ENCODE results near the gene ZDBF2. TPM values are rescaled to one million over a fixed set of nuclear protein-coding genes. Genes with fewer than 3 reads are reported as not detected.
"Not testable (repeated sequence)": the region's sequence is repeated elsewhere in the genome, so short reads cannot be mapped to it uniquely, and the experiment has no call there.

ZDBF2 gene
- total and polyA plus RNA-seq, 5 experiments from 2014 or later, result 2.7 to 15.8 (median 5.2) TPM

GRCh38 chr2:206343816-206344215 lies 69.4 kb downstream of the ZDBF2 start:
- H3K9me3 Mint-ChIP-seq, result peaks cover 0 to 9% (median 2%) of the 10 kb centered on the region in 9 donors
- no peak overlapping the region for H3K27ac Mint-ChIP-seq
- H3K4me1 Mint-ChIP-seq, result no peaks in the 10 kb centered on the region
- DNase-seq (no peak), ATAC-seq (no peak)
- peaks cover 0 to 5% (median 0%) of the 10 kb centered on the region in 3 donors for H3K36me3 Mint-ChIP-seq
- POLR2A ChIA-PET, result no interaction called here
- H3K4me3 Mint-ChIP-seq, result no peak overlapping the region
- H3K27me3 Mint-ChIP-seq, result peaks cover 4 to 33% (median 12%) of the 10 kb centered on the region in 5 donors

GRCh38 chr2:206345606-206346005 lies 71.1 kb downstream of the ZDBF2 start:
- POLR2A ChIA-PET, result no interaction called here
- peaks cover 0 to 21% (median 5%) of the 10 kb centered on the region in 9 donors for H3K9me3 Mint-ChIP-seq
- DNase-seq, result no peak
- peaks cover 0 to 10% (median 0%) of the 10 kb centered on the region in 3 donors for H3K36me3 Mint-ChIP-seq
- ATAC-seq, result no peak
- no peak overlapping the region for H3K27ac Mint-ChIP-seq
- no peaks in the 10 kb centered on the region for H3K4me1 Mint-ChIP-seq
- H3K27me3 Mint-ChIP-seq, result peaks cover 4 to 33% (median 12%) of the 10 kb centered on the region in 5 donors
- H3K4me3 Mint-ChIP-seq, result no peak overlapping the region

GRCh38 chr2:206349375-206349774 lies 74.9 kb downstream of the ZDBF2 start:
- ATAC-seq (no peak), DNase-seq (no peak)
- Mint-ChIP-seq H3K27me3 (peaks cover 2 to 18% (median 5%) of the 10 kb centered on the region in 5 donors), H3K4me1 (no peaks in the 10 kb centered on the region), H3K27ac (no peak overlapping the region), H3K9me3 (peaks cover 0 to 17% (median 5%) of the 10 kb centered on the region in 9 donors), H3K4me3 (no peak overlapping the region), H3K36me3 (peaks cover 0 to 10% (median 0%) of the 10 kb centered on the region in 3 donors)
- POLR2A ChIA-PET, result no interaction called here

- H3K4me1 Mint-ChIP-seq, result no peaks in the 10 kb centered on the region
- no peak for ATAC-seq
- peaks cover 0 to 6% (median 0%) of the 10 kb centered on the region in 3 donors for H3K36me3 Mint-ChIP-seq
- no peak for DNase-seq
- H3K9me3 Mint-ChIP-seq, result peaks cover 0 to 17% (median 5%) of the 10 kb centered on the region in 9 donors
- no peak overlapping the region for H3K4me3 Mint-ChIP-seq
- POLR2A ChIA-PET, result no interaction called here
- no peak overlapping the region for H3K27ac Mint-ChIP-seq
- peaks cover 0 to 9% (median 4%) of the 10 kb centered on the region in 5 donors for H3K27me3 Mint-ChIP-seq
These were observed 78.1 kb downstream of the ZDBF2 start for GRCh38 chr2:206352571-206352970.

- peaks cover 0 to 6% (median 0%) of the 10 kb centered on the region in 3 donors for H3K36me3 Mint-ChIP-seq
- no peaks in the 10 kb centered on the region for H3K4me1 Mint-ChIP-seq
- POLR2A ChIA-PET, result no interaction called here
- H3K27ac Mint-ChIP-seq, result no peak overlapping the region
- peaks cover 0 to 3% (median under 1%) of the 10 kb centered on the region in 5 donors for H3K27me3 Mint-ChIP-seq
- no peak overlapping the region for H3K4me3 Mint-ChIP-seq
- DNase-seq, result no peak
- no peak for ATAC-seq
- H3K9me3 Mint-ChIP-seq, result peaks cover 0 to 23% (median 9%) of the 10 kb centered on the region in 9 donors
These were observed 79.2 kb downstream of the ZDBF2 start for GRCh38 chr2:206353685-206354084.

GRCh38 chr2:206354129-206354528 lies 79.7 kb downstream of the ZDBF2 start:
- Mint-ChIP-seq H3K27me3 (peaks cover 0 to 2% (median 0%) of the 10 kb centered on the region in 5 donors), H3K27ac (no peak overlapping the region), H3K9me3 (peaks cover 0 to 23% (median 9%) of the 10 kb centered on the region in 9 donors), H3K36me3 (peaks cover 0 to 6% (median 0%) of the 10 kb centered on the region in 3 donors), H3K4me1 (no peaks in the 10 kb centered on the region), H3K4me3 (no peak overlapping the region)
- DNase-seq (no peak), ATAC-seq (no peak)
- POLR2A ChIA-PET, result no interaction called here

- H3K4me1 Mint-ChIP-seq, result not testable (repeated sequence)
These were observed 82.4 kb downstream of the ZDBF2 start for GRCh38 chr2:206356840-206357239.

GRCh38 chr2:206360840-206361239 lies 86.4 kb downstream of the ZDBF2 start:
- H3K4me1 Mint-ChIP-seq, POLR2A ChIA-PET, ATAC-seq, H3K36me3 Mint-ChIP-seq, H3K27ac Mint-ChIP-seq, H3K4me3 Mint-ChIP-seq, DNase-seq, H3K27me3 Mint-ChIP-seq: not testable (repeated sequence)
- peaks cover 0 to 14% (median 3%) of the 10 kb centered on the region in 9 donors for H3K9me3 Mint-ChIP-seq

More at GRCh38 chr2:206356840-206357239, 82.4 kb downstream of the ZDBF2 start:
- H3K27ac Mint-ChIP-seq, H3K27me3 Mint-ChIP-seq, H3K4me3 Mint-ChIP-seq, ATAC-seq, POLR2A ChIA-PET, DNase-seq, H3K36me3 Mint-ChIP-seq: not testable (repeated sequence)
- H3K9me3 Mint-ChIP-seq, result peaks cover 0 to 14% (median 3%) of the 10 kb centered on the region in 9 donors

- Mint-ChIP-seq H3K36me3 (no peaks in the 10 kb centered on the region), H3K27ac (no peak overlapping the region), H3K9me3 (peaks cover 0 to 14% (median 3%) of the 10 kb centered on the region in 9 donors), H3K4me1 (no peaks in the 10 kb centered on the region), H3K27me3 (peaks cover 0 to 4% (median 2%) of the 10 kb centered on the region in 5 donors), H3K4me3 (no peak overlapping the region)
- no peak for DNase-seq
- no peak for ATAC-seq
- POLR2A ChIA-PET, result no interaction called here
These were observed 87.1 kb downstream of the ZDBF2 start for GRCh38 chr2:206361407-206362045.

Other genes starting within 250 kb of the ZDBF2 start
- 10 to 100 TPM; 35.6 to 38.7 TPM for gene INO80D, start 188.5 kb upstream of the ZDBF2 start, total RNA-seq
- 10 to 100 TPM in 2 of 3 donors, 1 to 10 TPM in 1; 9.4 to 13.1 (median 11.6) TPM for gene INO80D, start 188.5 kb upstream of the ZDBF2 start, polyA plus RNA-seq
- 10 to 100 TPM; 65.5 to 69.9 TPM for gene NDUFS1, start 115.2 kb upstream of the ZDBF2 start, total RNA-seq
- 10 to 100 TPM; 34.3 to 45.9 (median 45.3) TPM for gene NDUFS1, start 115.2 kb upstream of the ZDBF2 start, polyA plus RNA-seq
- gene EEF1B2, start 114.8 kb upstream of the ZDBF2 start, total RNA-seq, result 1,000 to 10,000 TPM; 1,094 to 1,110 TPM
- gene EEF1B2, start 114.8 kb upstream of the ZDBF2 start, polyA plus RNA-seq, result 1,000 to 10,000 TPM; 1,324 to 1,693 (median 1,438) TPM
- under 1 TPM in 1 of 2 experiments, not detected in 1; 0.30 TPM for gene ADAM23, start 168.9 kb downstream of the ZDBF2 start, total RNA-seq
- gene ADAM23, start 168.9 kb downstream of the ZDBF2 start, polyA plus RNA-seq, result under 1 TPM in 1 of 3 donors, not detected in 2; 0.10 TPM

All from naive thymus-derived CD8-positive, alpha-beta T cell (primary cell).